Tibial artery (tissue), 4 donors: ENCODE measurements around the gene CAPN2.

Experiments
- DNase-seq, 2 donors: peaks; one replicate each; pipeline ENCODE4 v3.0.0-alpha.2; 2019
- H3K27ac ChIP-seq, 2 donors: fragments of 200-600 bp; sonication (generic) in 1 of 2; 1 replicate in 1 of 2; 2 replicates in 1 of 2; pipeline ENCODE4 v1.5.1; 2018 to 2019; ENCODE audit warnings: mild to moderate bottlenecking in 1 of 2
- H3K27me3 ChIP-seq, 2 donors: fragments of 200-600 bp; sonication (generic) in 1 of 2; one replicate each; pipeline versions ENCODE4 v1.5.1 to v1.6.0; 2016 to 2019
- H3K36me3 ChIP-seq, 3 donors: fragments of 200-600 bp; sonication (generic) in 2 of 3; one replicate each; pipeline ENCODE4 v1.5.1; 2016 to 2019; ENCODE audit warnings: mild to moderate bottlenecking in 2 of 3
- H3K4me1 ChIP-seq, 4 donors: fragments of 200-600 bp; sonication (generic) in 2 of 4; 1 replicate in 3 of 4; 2 replicates in 1 of 4; pipeline ENCODE4 v1.5.1; 2016 to 2019
- H3K4me3 ChIP-seq, 2 donors: fragments of 200-600 bp; sonication (generic) in 1 of 2; 1 replicate in 1 of 2; 2 replicates in 1 of 2; pipeline ENCODE4 v1.5.1; 2018 to 2019; ENCODE audit warnings: mild to moderate bottlenecking in 2 of 2
- H3K9me3 ChIP-seq, 3 donors: fragments of 200-600 bp; sonication (generic) in 1 of 3; one replicate each; pipeline ENCODE4 v1.5.1; 2016 to 2019
- intact Hi-C: fragments of 100-400 bp; cut with DNase I; formaldehyde crosslinking; loops from one replicate; pipeline ENCODE4 v1.15.0; 2023; ENCODE audit warnings: low total_unique reads
- TF ChIP-seq, protein P1 (sequence below), 2 experiments: fragments of 200-600 bp in 1 of 2; fragments of 450-650 bp in 1 of 2; IDR thresholded peaks; one replicate each; pipeline ENCODE4 v1.5.1; 2017 to 2019; ENCODE audit warnings: antibody characterized with exemption in 2 of 2, mild to moderate bottlenecking in 1 of 2, moderate library complexity in 1 of 2

CAPN2 gene

DNA sequence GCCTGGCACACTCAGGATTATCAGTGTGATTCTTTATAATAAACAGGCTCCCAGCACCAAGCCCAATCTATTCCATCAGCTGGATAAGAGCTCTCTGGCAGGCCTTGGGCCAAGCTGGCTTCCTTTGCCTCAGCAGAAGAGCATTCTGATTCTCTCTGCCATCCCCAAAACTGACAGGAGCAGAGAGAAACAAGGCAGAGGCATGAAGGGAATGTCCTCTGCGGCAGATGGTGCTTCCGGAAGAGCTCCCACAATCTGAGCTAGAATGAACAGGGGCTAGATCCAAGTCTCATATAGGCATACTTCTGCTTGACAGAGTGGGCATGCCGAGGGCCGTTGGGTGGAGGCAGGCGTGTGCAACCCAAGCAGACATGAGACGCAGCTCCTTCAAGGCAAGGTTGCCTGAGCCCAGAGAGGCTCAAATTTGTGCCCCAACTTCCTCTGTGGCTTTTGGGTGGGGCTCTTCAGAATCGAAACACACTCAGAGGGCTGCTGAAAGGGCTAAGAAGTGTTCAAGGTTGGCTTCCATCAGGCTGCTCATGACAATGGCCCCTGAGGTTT, 4.0 kb downstream of the CAPN2 start:
- H3K4me1 ChIP-seq = peaks cover 0 to 75% (median 56%) of the 10 kb centered on the region in 4 donors
- TF ChIP-seq, protein P1, sequence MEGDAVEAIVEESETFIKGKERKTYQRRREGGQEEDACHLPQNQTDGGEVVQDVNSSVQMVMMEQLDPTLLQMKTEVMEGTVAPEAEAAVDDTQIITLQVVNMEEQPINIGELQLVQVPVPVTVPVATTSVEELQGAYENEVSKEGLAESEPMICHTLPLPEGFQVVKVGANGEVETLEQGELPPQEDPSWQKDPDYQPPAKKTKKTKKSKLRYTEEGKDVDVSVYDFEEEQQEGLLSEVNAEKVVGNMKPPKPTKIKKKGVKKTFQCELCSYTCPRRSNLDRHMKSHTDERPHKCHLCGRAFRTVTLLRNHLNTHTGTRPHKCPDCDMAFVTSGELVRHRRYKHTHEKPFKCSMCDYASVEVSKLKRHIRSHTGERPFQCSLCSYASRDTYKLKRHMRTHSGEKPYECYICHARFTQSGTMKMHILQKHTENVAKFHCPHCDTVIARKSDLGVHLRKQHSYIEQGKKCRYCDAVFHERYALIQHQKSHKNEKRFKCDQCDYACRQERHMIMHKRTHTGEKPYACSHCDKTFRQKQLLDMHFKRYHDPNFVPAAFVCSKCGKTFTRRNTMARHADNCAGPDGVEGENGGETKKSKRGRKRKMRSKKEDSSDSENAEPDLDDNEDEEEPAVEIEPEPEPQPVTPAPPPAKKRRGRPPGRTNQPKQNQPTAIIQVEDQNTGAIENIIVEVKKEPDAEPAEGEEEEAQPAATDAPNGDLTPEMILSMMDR (IDR thresholded peaks at IDR 0.05) = no peak

DNA sequence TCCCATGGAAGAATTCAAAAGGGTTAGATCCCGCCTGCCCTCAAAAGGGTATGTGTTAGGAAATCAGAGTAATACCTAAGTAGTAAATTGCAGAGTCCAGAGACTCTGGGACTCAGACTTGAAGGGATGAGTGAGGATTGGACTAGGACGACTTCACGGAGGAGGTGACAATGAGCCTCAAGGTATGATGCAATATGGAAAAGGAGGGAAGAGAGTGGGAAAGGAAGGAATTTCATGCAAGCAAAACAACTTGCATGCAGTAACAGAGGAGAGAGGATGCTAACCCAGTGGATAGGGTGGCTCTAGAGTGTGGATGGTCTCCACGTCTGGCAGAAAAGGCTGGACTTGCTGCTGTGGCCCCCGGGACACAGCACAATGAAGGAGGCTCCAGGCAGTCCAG, 4.8 kb downstream of the CAPN2 start:
- Histone ChIP-seq H3K36me3 (peaks cover 22 to 37% (median 31%) of the 10 kb centered on the region in 3 donors), H3K4me3 (no peak overlapping the region), H3K4me1 (peaks cover 0 to 72% (median 57%) of the 10 kb centered on the region in 4 donors), H3K27ac (peak overlapping the region; percentile 31 to 41), H3K27me3 (no peaks in the 10 kb centered on the region), H3K9me3 (no peaks in the 10 kb centered on the region)
- TF ChIP-seq, protein P1 (IDR thresholded peaks at IDR 0.05) = no peak
- intact Hi-C loops = no loop called here
- DNase-seq = no peak

More for the DNA sequence above, 4.0 kb downstream of the CAPN2 start:
- Histone ChIP-seq H3K27me3 (no peaks in the 10 kb centered on the region), H3K27ac (peak overlapping the region; percentile 31 to 41), H3K36me3 (peaks cover 22 to 37% (median 31%) of the 10 kb centered on the region in 3 donors), H3K4me3 (no peak overlapping the region), H3K9me3 (no peaks in the 10 kb centered on the region)
- intact Hi-C loops = no loop called here
- no peak for DNase-seq

DNA sequence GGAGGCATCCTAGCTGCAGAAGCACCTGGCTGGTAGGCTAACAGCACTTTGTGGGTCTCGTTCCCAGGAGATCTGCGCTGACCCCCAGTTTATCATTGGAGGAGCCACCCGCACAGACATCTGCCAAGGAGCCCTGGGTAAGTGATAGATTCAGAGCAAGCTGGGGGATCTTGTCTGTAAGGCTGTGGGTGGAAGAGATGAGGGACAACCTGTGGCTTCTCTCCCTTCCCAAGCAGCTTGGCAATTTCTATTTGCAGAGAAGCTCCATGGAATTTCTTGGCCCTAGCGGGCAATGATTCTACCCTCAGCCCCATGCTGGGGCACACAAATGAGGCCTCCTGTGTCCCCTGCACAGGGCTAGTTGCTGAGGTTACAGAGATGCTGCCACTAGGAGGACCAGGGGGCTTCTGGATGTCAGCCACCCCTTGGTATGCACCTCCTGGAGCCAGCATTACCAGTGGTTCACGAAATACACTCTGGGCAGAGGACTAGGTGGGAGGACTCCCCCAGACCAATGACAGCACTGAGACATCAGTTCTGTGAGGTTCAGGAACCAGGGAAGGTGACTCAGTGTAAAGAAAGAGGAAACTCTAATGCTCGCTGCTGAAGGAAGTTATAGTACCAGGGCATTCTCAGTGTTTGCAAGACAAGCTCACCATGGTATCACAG, 5.5 kb downstream of the CAPN2 start:
- H3K9me3 ChIP-seq = no peaks in the 10 kb centered on the region
- intact Hi-C loops = no loop called here
- H3K4me1 ChIP-seq = peaks cover 0 to 73% (median 59%) of the 10 kb centered on the region in 4 donors
- no peaks in the 10 kb centered on the region for H3K27me3 ChIP-seq
- peaks cover 22 to 43% (median 31%) of the 10 kb centered on the region in 3 donors for H3K36me3 ChIP-seq
- H3K27ac ChIP-seq = peak overlapping the region; percentile 41 to 67
- no peak for DNase-seq
- no peak overlapping the region for H3K4me3 ChIP-seq
- TF ChIP-seq, protein P1 (IDR thresholded peaks at IDR 0.05) = no peak

DNA sequence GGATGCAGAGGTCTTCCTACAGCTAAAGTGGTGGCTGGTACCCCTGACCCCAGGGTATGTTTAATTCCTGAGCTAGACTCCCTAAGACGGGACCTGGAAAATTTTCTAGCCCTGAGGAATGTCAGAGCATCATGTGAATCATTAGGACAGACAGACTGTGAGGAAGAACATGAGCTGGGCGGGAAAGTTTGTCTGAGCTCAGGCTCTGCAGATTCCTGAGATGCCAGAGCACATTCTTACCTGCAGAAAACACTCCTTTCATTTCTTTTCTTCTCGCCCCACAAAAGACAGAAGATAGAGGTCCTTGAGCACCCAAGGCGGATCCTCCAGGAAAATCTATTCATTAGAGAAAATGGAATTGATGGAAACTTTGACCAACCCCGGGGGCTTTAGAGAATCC, 6.5 kb downstream of the CAPN2 start:
- intact Hi-C loops = no loop called here
- TF ChIP-seq, protein P1 (IDR thresholded peaks at IDR 0.05) = no peak
- H3K4me1 ChIP-seq = peaks cover 0 to 71% (median 56%) of the 10 kb centered on the region in 4 donors

DNA sequence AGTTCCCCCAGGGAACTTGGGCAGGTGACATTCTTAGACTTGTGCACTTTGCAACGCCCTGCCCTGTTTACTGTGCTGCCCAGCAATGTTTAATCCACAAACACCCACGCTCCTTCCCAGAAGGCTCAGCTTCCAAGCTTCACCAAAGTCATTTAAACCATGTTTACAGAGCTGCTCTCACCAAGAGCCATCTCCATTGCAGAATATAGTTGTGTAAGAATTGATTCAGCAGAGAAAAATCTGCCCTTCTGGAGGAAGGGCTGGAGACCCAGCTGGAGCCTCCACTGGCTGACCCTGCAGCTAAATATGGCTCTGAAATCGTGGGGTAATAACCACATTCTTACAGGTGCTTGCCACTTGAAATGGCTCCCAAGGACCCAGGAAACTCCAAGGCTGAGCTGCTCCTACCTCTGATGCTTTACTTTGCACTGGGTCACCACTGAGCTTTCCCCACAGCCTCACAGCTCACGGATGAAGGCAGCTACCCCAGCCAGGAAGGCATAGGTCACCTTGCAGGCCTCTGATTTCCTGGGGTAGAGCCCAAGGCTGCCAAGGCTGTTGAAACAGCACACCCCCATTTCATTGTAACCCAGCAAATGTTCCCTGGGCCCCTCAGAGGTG, 8.7 kb downstream of the CAPN2 start:
- DNase-seq = peak in 1 of 2 donors; percentile 33
- H3K4me3 ChIP-seq = no peak overlapping the region
- intact Hi-C loops = no loop called here
- peak overlapping the region; percentile 67 to 70 for H3K27ac ChIP-seq
- peaks cover 0 to 59% (median 39%) of the 10 kb centered on the region in 4 donors for H3K4me1 ChIP-seq
- H3K36me3 ChIP-seq = peaks cover 27 to 73% (median 31%) of the 10 kb centered on the region in 3 donors
- TF ChIP-seq, protein P1 (IDR thresholded peaks at IDR 0.05) = no peak
- no peaks in the 10 kb centered on the region for H3K27me3 ChIP-seq
- no peaks in the 10 kb centered on the region for H3K9me3 ChIP-seq

More for the DNA sequence above, 6.5 kb downstream of the CAPN2 start:
- H3K4me3 ChIP-seq = no peak overlapping the region
- no peaks in the 10 kb centered on the region for H3K27me3 ChIP-seq
- H3K36me3 ChIP-seq = peaks cover 22 to 53% (median 31%) of the 10 kb centered on the region in 3 donors
- no peaks in the 10 kb centered on the region for H3K9me3 ChIP-seq
- no peak for DNase-seq
- H3K27ac ChIP-seq = peak overlapping the region; percentile 67 to 70
